ENCODE measurements around the gene HEATR5B.

DNA sequence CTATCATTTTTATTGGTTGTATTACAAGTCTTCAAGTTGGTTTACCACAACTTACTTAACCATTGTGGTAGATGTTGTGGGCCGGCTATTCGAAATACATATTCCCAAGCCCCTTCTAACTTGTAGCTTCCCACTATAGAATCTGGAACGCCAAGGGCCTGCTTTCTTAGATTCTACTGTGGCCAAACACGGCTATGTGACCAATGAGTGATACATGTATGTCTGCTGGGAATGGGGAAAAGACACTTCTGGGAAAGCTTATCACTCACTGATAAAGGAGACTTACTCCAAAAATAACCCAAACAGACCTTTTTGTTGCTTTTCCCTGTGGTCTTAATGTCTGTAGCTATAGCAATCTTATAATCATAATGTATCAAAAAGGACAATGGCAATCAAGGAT is 142.3 kb downstream of the HEATR5B start:
- TF ChIP-seq, protein P1, sequence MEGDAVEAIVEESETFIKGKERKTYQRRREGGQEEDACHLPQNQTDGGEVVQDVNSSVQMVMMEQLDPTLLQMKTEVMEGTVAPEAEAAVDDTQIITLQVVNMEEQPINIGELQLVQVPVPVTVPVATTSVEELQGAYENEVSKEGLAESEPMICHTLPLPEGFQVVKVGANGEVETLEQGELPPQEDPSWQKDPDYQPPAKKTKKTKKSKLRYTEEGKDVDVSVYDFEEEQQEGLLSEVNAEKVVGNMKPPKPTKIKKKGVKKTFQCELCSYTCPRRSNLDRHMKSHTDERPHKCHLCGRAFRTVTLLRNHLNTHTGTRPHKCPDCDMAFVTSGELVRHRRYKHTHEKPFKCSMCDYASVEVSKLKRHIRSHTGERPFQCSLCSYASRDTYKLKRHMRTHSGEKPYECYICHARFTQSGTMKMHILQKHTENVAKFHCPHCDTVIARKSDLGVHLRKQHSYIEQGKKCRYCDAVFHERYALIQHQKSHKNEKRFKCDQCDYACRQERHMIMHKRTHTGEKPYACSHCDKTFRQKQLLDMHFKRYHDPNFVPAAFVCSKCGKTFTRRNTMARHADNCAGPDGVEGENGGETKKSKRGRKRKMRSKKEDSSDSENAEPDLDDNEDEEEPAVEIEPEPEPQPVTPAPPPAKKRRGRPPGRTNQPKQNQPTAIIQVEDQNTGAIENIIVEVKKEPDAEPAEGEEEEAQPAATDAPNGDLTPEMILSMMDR (optimal IDR thresholded peaks at IDR 0.05 in 1 of 3, IDR thresholded peaks at IDR 0.05 in 1 of 3, conservative IDR thresholded peaks at IDR 0.05 in 1 of 3; ENCODE audit: extremely low read depth in 1 of 3, insufficient read depth in 2 of 3, low read length in 3 of 3) = no peak
- no peak for TF ChIP-seq EZH2 (IDR thresholded peaks at IDR 0.05; ENCODE audit: low read length)
